DMS79 treated with DMSO at 0.1 percent for 48 hours (cell line): ENCODE data around the gene TMEM108.

Experiments
- DNase-seq: peaks from one replicate; lab custom pipeline; 2025; lab: John Stamatoyannopoulos, UW

Gene TMEM108

GRCh38 chr3:133388696-133389395, 350.7 kb downstream of the TMEM108 start:
- no peak for DNase-seq

GRCh38 chr3:133390715-133391114, 352.5 kb downstream of the TMEM108 start:
- no peak for DNase-seq

GRCh38 chr3:133393204-133393603, 355.0 kb downstream of the TMEM108 start:
- DNase-seq = no peak

- no peak for DNase-seq
These were observed 355.7 kb downstream of the TMEM108 start for GRCh38 chr3:133393691-133394474.

- no peak for DNase-seq
These were observed 356.5 kb downstream of the TMEM108 start for GRCh38 chr3:133394561-133395311.

- no peak for DNase-seq
These were observed 358.7 kb downstream of the TMEM108 start for GRCh38 chr3:133396906-133397305.

GRCh38 chr3:133400006-133400515, 361.9 kb downstream of the TMEM108 start, which contains the start of gene BFSP2:
Gene BFSP2 (plus strand): TSS chr3:133400056. CDS start chr3:133400084, 28 bp downstream.
- DNase-seq = no peak

GRCh38 chr3:133401374-133402135, 363.4 kb downstream of the TMEM108 start:
- no peak for DNase-seq

GRCh38 chr3:133404920-133405319, 366.7 kb downstream of the TMEM108 start:
- DNase-seq = no peak

- no peak for DNase-seq
These were observed 370.2 kb downstream of the TMEM108 start for GRCh38 chr3:133408366-133408765.

GRCh38 chr3:133408961-133409360, 370.8 kb downstream of the TMEM108 start:
- DNase-seq = no peak

- no peak for DNase-seq
These were observed 372.2 kb downstream of the TMEM108 start for GRCh38 chr3:133410191-133410892.

- DNase-seq = no peak
These were observed 374.3 kb downstream of the TMEM108 start for GRCh38 chr3:133412183-133413132.

DNA sequence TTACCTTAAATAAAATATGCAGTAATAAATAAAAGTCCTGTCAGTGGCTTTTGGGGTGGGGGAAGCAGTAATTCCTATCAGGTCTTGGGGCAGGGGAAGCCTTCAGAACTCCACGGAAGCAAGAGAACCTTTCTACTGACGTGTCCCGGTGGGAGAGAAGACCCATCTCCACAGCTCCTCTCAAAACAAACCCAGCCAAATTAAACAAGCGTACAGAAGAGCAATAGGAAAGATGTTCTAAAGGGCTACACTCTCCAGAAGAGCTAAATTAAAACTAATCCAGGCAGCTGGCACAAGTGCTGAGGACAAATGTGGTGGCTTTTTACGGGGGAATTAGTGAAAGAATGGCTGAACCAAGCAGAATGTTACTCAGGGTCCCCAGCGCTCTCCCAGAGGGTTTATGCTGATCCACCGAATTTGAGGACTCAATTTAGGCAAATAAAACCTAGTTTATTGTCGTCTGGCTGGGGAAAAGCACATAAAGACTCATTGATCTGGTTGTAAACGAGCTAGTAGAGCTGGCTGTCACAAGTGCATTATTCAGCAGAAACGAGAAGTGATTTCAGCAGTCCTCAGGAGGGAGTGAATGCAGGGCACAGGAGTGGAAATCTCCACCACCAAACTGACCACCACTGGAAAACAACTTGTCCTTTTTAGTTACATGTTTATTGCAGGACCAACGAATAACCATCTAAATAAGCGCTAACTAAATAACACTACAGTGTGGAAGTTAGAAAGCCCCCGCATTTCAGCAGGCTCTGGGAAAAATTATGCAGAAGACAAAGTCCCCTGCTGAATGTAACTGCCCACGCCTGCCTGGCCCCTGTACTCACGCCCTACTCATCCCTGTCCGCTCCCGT, 375.2 kb downstream of the TMEM108 start:
- DNase-seq = peak; percentile 57

- no peak for DNase-seq
These were observed 375.8 kb downstream of the TMEM108 start for GRCh38 chr3:133414021-133414392.

DNA sequence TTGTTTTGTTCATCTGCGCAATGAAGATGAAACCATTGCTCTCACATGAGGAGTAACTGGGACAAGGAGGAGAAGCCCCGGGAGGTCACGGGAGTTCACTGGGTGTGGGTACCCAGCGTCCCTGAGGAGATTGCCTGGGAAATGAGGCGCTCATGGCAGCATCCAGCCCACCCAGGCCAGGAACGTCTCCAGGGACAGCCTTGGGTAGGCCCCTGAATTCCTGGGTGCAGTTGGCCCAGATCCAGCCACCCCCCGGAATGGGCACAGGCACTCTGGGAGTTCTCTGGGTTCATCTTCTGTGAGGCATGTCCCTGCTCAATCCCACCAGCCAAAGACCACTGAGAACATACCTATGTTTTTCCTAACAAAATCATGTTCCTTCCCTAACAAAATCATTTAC, 380.2 kb downstream of the TMEM108 start:
- no peak for DNase-seq

GRCh38 chr3:133419151-133419909, 381.1 kb downstream of the TMEM108 start:
- DNase-seq = no peak
